ENCODE results near the gene XRCC5.

The XRCC5 gene

DNA sequence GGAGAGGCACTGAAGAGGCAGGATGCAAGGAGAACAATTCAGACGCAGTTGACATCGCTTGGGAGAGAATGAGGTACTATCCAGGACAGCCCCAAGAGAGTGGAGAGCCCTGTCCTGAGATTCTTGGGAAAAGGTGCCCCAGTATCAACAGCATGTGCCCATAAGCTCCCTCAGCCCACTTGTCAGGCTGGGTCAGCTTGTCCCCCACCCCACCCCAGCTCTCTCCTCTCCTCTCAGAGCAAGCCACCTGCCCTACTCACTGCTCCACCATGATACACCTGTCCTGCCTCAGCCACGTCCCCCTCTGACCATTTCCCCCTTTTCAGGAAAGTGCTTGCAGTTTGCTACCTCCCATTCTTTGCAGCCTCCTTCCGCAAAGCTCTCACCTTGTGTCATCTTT lies 111.8 kb downstream of the XRCC5 start:
- in situ Hi-C loops (cut with HindIII; ENCODE audit: low sequenced_read_pairs) = no loop called here

DNA sequence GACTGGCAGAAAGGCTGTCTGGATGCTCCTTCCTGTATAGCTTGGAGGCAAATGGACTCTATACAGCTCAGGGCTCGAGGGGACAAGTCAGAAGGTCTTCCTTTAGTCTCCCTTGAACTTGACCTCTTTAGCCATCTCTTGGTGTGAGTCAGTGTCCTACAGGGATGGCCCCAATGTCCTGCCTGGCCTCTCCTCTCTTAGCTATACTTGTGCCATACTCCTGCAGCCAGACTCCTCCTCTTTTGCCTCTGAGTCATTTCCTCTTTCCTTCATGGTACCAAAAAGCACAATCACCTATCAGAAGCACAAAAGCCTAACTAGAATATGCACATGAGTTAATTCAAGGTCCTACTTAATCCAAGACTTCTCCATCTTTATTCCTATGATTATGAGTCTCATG lies 112.7 kb downstream of the XRCC5 start:
- in situ Hi-C loops (cut with HindIII; ENCODE audit: low sequenced_read_pairs) = no loop called here

DNA sequence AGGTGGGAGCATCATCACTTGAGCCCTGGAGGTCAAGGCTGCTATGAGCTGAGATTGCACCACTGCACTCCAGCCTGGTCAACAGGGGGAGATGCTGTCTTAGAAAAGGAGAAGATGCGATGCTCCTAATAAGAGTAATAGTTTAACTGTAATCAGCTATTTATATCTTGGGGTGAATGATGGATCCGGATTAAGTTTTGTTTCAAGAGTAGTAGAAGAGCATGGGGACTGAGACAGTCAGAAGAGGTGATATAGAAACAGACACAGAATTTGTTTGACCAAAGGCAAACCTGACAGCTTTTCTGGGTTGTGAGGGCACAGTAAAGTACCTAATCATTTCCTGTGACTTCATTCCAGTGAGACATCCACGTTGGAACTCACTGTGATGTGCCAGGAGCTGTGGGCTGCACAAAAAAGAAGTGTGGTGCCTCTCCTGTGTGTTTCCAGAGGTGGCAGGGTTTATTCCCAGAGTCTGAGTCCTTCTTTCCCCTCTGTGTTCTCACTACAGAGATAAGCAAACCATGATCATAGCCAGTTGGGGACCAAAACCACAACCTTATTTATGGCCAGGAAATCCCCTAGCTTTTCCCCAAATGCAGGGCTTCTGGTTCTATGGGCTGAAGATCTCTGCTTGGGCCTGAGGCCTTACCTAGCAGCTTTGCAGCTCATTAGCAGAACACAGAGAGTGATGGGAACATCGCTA lies 113.7 kb downstream of the XRCC5 start:
- in situ Hi-C loops (cut with HindIII; ENCODE audit: low sequenced_read_pairs) = no loop called here

DNA sequence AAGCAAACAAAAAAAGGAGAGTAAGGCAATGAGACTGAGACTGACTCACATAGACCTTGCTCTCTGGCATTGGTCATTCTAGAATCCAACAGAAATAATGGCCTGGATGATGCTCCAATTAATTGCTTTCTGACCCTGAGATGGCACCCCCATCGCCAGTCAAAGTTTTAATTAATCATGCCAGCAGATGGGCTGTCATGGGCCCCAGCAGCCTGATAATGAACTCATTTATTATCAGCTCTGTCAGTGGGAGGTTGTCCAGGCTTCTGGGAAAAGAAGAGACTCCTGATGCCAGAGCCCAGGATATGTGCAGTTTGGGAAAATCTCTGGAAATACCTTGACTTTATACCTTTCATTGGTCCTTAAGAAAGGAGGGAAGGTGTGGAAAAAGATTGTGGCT lies 115.2 kb downstream of the XRCC5 start:
- in situ Hi-C loops (cut with HindIII; ENCODE audit: low sequenced_read_pairs) = no loop called here

DNA sequence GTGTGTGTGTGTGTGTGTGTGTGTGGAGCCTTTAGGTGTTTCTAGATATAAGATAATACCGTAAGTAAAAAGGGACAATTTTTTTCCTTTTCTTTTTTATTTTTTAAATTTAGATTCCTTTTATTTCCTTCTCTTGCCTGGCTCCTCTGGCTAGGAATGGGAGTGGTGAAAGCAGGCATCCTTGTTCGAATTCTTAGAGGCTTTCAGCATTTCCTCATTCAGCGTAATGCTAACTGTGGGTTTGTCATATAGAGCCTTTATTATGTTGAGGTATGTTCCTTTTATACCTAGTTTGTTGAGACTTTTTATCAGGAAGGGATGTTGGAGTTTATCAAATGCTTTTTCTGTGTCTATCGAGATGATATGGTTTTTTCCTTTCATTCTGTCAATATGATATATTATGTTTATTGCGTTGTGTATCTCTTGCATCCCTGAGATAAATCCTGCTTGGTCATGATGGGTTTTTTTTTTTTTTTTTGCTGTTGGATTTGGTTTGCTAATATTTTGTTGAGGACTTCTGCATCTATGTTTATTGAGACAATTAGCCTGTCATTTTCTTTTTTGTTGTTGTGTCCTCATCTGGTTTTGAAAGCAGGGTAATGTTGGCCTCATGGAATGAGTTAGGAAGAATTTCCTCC lies 120.2 kb downstream of the XRCC5 start:
- in situ Hi-C loops (cut with HindIII; ENCODE audit: low sequenced_read_pairs) = no loop called here

DNA sequence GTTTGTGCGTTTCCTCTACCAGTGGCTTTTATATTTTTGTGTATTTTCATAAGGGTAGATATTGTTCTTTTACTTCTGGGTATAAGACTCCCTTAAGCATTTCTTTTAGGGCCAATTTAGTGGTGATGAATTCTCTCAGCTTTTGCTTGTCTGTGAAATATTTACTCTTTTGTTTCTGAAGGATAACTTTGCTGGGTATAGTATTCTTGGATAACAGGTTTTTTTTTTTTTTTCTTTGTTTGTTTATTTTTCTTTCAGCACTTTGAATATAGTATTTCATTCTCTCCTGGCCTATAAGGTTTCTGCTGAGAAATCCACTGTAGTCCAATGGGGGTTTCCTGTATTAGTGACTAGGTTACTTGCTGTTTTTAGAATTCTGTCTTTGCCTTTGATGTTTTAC lies 122.7 kb downstream of the XRCC5 start:
- in situ Hi-C loops (cut with HindIII; ENCODE audit: low sequenced_read_pairs) = no loop called here

DNA sequence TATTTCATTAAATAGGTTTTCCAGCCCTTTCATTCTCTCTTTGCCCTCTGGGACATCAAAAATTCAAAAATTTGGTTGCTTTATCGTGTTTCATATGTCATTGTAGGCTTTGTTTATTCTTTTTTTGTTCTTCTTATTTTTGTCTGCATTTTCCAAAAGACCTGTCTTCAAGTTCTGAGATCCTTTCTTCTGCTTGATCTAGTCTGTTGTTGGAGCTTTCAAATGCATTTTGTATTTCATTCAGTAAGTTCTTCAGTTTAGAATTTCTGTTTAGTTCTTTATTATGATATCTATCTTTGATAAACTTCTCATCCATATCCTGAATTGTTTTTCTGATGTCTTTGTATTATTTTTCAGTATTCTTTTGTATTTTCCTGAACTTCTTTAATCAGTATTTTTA lies 123.6 kb downstream of the XRCC5 start:
- in situ Hi-C loops (cut with HindIII; ENCODE audit: low sequenced_read_pairs) = no loop called here

DNA sequence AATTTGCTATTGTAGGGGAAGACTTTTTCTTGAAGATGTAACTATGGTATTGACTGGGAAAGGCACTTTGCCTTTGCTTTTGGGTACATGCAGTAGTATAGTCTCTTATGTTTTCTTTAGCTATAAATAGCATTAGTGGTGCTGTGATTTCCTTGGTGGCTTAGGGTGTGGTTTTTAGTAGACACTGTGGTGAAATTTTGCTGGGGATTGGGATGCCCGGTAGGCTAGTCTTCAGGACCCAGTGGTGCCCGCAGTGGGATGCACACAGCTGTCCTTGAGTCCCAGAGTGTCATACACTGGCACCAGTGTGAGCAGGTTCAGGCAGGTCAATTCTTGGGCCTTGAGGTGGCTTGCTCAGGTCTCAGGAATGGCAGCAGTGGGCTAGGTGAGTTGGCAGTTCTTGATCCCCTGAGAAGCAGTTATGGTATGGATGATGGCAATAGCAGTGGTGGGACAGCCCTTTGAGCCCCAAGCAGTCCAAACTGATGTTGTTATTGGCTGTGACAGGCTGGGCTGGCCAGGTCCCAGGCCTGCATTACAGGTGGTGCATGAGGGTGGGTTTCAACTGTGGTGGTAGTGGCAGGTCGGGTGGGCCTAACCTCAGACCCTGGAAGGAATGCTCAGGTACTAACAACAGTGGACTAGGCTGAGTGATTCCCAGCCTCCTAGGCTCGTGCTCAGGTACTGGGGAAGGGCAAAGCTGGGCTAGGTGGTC lies 124.3 kb downstream of the XRCC5 start:
- in situ Hi-C loops (cut with HindIII; ENCODE audit: low sequenced_read_pairs) = no loop called here

DNA sequence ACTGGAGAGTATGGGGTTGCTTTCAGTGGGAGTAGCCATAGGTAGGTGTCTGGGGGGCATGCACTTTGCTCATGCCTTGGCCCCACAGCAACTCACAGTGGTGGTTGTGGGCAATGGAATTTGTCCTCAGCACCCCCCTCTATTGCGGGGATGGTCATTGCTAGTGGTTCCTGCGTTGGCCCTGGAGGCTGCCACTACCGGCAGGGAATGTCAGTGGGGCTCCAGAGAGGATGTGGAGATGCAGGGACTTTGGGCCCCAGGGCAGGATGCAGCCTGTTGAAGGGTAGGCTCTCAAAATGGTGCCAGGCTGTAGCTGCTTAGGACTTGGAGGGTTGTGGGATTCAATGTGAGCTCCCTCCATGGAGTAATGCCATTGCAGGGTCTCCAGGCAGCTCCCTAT lies 125.0 kb downstream of the XRCC5 start:
- in situ Hi-C loops (cut with HindIII; ENCODE audit: low sequenced_read_pairs) = no loop called here

DNA sequence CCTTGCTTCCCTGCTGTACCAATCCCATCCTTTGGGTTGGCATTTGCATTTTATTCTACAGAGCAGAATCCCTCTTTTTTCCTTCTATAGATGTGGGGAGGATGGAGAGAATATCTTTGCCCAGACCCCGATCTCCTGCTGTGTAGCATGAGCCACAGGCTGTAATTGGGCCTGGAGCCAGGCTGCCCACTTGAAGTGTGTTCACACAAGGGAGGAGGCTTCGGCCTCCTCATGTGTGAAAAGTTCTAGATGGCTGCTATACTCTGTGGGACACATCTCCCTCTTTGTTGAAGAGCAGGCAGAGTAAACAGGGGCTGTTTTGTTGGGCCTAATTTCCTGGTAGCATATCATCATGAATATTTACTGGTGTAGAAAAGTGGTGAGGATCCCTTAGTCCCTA lies 126.3 kb downstream of the XRCC5 start:
- in situ Hi-C loops (cut with HindIII; ENCODE audit: low sequenced_read_pairs) = no loop called here

DNA sequence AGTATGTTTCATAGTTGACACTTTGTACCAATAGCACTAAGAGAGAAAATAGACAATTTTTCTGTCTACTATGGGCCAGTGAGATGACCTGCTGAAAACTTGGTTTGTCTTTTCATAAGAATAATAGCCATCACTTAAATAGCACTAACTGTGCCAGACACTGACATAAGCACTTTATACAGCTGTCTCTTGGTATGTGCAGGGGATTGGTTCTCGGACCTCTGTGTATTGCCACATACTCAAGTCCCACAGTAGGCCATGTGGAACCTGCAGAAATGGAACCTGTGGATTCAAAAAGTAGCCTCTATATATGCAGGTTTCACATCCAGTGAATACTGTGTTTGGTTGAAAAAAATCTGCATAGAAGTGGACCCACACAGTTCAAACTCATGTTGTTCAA lies 126.7 kb downstream of the XRCC5 start:
- in situ Hi-C loops (cut with HindIII; ENCODE audit: low sequenced_read_pairs) = no loop called here

DNA sequence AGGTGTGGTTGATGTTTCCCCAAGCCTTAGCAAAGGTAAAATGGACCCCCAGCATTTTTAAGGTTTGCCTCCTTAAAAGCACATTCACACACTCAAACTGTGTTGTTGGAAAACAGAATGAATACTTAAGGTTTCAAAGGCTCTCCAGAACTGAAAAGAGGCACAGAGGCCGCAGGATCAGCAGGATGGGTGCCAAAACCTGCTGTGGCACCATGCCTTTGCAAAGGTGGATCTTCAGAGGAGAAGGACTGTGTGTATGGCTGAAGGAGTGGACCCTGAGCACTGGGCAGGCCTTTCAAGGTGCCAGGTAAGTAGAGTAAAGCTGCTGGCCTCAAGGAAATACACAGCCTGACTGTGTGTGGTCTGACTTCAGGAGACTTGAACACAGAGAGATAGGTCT lies 127.3 kb downstream of the XRCC5 start:
- in situ Hi-C loops (cut with HindIII; ENCODE audit: low sequenced_read_pairs) = no loop called here

DNA sequence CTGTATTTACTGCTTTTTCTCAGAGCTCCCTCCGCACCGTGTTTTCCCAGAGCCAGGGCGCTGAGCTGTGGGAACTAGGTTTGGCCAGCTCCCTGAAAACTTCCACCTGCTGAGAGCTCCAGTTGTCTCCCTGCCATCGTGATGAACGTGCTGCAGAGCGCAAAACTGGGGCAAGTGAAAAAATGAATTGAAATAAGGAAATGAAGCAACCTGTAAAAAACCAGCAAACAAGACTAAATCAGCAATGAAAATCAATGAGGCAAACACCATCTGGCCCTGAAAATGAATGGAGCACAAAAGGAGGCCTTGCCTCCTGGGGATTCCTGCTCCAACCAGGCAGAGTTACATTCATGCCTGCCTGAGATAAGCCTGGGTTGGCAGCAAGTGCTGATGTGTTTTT lies 133.2 kb downstream of the XRCC5 start:
- in situ Hi-C loops (cut with HindIII; ENCODE audit: low sequenced_read_pairs) = no loop called here

DNA sequence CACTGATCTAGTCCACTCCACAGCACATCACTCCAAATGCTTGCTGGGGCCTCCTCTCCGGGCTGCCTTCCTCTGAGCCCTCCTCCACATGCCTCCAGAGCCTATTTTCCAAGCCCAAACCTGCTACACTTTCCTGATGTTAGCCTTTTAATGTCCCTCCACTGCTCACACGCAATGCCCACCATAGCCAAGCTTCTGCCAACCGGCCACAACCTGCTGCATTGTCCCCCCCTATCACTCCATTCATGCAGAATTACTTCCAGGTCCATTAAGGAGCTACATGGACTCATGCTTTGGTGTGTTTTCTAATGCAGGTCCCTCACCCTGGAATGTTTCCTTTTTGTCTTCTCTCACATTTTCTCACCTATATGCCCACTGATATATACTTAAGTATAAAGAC lies 133.9 kb downstream of the XRCC5 start:
- in situ Hi-C loops (cut with HindIII; ENCODE audit: low sequenced_read_pairs) = no loop called here

DNA sequence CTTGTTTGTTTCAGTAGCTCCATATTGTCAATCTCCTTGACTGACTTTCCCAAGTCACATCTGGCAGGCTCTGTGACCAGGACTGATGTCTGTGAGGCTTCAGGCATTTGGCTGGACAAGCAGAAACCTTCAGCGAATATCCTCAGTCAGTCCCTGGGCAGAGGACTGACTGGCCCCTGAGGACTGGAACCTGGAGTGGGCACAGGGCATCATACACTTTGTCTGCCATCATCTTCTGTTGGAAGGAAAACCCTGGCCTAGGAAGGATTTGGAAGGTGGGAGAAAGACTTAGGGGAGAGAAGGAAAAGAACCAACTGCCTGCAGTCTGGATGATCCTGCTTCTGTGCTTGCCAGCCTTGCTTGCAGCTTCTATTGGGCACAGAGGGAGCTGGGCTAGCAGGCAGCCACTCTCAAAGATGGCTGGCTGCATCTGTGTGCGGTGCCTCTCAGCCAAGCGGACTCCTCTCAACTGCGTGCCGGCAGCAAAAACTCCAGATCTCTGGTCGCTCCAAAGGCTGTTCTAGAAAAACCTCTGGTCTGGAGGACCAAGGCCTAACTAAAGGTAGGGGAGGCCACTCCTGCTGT lies 136.3 kb downstream of the XRCC5 start:
- in situ Hi-C loops (cut with HindIII; ENCODE audit: low sequenced_read_pairs) = no loop called here

DNA sequence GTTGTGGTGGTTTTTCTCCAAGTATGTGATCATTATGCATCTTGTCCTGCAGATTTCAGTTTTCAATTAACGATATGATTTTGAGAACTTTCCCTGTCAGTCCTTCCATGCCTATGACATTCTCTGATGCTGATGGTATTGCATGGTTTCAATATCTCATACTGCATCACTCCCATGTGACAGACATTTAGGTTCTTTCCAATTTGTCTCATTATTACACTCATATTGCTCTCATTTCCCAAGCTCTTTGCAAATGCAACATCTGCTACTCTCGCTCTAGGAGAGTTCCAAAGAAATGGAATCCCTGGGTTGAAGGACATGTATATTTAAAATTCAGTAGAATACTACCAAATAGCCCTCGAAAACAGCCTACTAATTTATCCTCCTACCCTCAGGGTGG lies 137.6 kb downstream of the XRCC5 start:
- in situ Hi-C loops (cut with HindIII; ENCODE audit: low sequenced_read_pairs) = no loop called here

Data from DLD1 (cell line).